Activated CD4-positive, alpha-beta T cell treated with anti-CD3 and anti-CD28 coated beads, Interleukin-2, amount 10 ng/mL, durations not matched to agents 24 days and 14 days (primary cell): ENCODE data around the gene TRIM47. TPM values are rescaled to one million over a fixed set of nuclear protein-coding genes. Genes with fewer than 3 reads are reported as not detected.

Experiments
- DNase-seq: peaks from one replicate; pipeline ENCODE4 v3.0.0; 2022
- H3K27ac Mint-ChIP-seq: one replicate; pipeline ENCODE4 v1.8.0; 2022; ENCODE audit warnings: mild to moderate bottlenecking, mixed read lengths
- H3K27me3 Mint-ChIP-seq: one replicate; pipeline ENCODE4 v1.8.0; 2022; ENCODE audit warnings: mixed read lengths
- H3K36me3 Mint-ChIP-seq: one replicate; pipeline ENCODE4 v1.8.0; 2022; ENCODE audit warnings: low read depth, mild to moderate bottlenecking, mixed read lengths
- H3K4me1 Mint-ChIP-seq: one replicate; pipeline ENCODE4 v1.8.0; 2021; ENCODE audit warnings: mixed read lengths
- H3K4me3 Mint-ChIP-seq: one replicate; pipeline ENCODE4 v1.8.0; 2022; ENCODE audit warnings: mild to moderate bottlenecking, moderate library complexity, mixed read lengths
- H3K9me3 Mint-ChIP-seq: one replicate; pipeline ENCODE4 v1.8.0; 2021; ENCODE audit warnings: mixed read lengths
- intact Hi-C: fragments of 100-400 bp; cut with micrococcal nuclease; formaldehyde crosslinking; loops from one replicate; pipeline ENCODE4 v1.15.1; 2023
- total RNA-seq: library from RNA; stranded (reverse); gene quantifications from 2 replicates; pipeline ENCODE4 v1.2.3, GENCODE V29; 2022

Gene TRIM47
- total RNA-seq, 1 donor from 2014 or later = 25.2 TPM

DNA sequence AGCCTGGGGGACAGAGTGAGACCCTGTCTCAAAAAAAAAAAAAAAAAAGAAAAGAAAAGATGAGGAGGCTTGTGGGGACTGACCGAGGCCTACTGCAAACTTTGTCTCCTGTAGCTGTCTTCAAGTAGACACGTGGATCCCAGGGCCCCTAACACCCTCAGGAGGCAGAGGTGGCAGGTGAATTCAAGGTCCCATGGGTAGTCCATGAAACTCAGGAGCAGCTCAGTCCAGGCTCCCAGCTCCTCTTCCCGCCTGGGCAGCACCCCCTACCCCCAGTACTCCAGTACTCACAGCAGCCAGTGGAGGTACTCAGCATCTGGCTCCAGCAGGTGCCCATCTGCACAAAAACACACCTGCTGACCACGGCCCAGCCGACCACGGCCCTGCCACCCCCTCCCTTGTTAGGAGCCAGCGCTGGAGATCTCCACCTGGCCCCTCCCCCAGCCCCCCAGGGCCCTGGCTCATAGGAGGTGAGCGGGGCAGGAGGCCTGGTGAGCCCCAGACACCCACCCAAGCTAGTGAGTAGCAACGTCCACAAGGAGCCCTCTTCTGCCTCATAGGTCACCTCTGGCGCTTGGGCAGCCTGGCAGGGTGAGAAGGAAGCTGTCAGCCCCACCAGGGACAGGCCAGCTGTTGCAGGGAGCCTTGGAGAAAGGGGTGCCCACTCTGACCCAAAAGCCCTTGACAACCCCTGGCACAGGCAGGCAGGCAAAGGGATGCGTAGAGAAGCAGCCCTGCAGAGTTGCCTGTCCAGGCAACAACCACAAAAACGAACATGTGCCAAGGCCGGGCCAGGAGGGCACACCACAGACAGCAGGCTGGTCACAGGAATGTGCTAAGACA, 22.5 kb upstream of the TRIM47 start:
- intact Hi-C loops = loop anchor here (10.0 kb wide), 2 partner anchors 174 to 204 kb away; partner anchors contain the start of genes EXOC7, GALR2, SRP68 and ZACN
- Mint-ChIP-seq H3K27ac (no peak overlapping the region), H3K9me3 (no peaks in the 10 kb centered on the region), H3K4me3 (no peak overlapping the region), H3K4me1 (peaks cover 11% of the 10 kb centered on the region), H3K27me3 (no peaks in the 10 kb centered on the region), H3K36me3 (peaks cover 25% of the 10 kb centered on the region)
- DNase-seq = peak; percentile 53

- peaks cover 33% of the 10 kb centered on the region for H3K36me3 Mint-ChIP-seq
- H3K27me3 Mint-ChIP-seq = no peaks in the 10 kb centered on the region
- H3K4me1 Mint-ChIP-seq = peaks cover 17% of the 10 kb centered on the region
- no peaks in the 10 kb centered on the region for H3K9me3 Mint-ChIP-seq
- intact Hi-C loops = loop anchor here (5.0 to 10.0 kb wide), 3 partner anchors 123 to 205 kb away; partner anchors contain the start of genes EXOC7, GALR2, SRP68 and ZACN
- H3K27ac Mint-ChIP-seq = no peak overlapping the region
- no peak overlapping the region for H3K4me3 Mint-ChIP-seq
- DNase-seq = no peak
These were observed 21.5 kb upstream of the TRIM47 start for GRCh38 chr17:75899767-75900468.

DNA sequence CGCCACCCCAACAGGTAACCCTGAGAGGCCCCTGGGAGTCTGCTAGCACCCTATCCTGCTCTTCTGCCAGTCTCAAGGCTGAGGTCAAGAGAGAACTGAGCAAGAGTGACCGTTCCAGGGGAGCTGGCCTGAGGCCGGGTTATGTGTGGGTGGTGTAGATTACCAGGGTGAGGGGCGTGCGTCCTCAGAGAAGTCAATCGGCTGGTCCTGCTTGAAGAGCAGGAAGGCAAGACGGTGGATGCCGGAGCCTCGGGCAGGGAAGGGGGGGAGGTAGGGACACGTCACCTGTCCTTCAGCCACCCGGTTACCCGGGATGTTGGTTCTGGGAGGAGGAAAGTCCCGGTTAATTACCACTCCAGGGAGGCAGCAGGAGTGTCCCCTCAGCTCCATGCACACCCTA, 21.0 kb upstream of the TRIM47 start:
- no peak for DNase-seq
- Mint-ChIP-seq H3K27ac (no peak overlapping the region), H3K4me1 (peaks cover 18% of the 10 kb centered on the region), H3K4me3 (no peak overlapping the region), H3K36me3 (peaks cover 31% of the 10 kb centered on the region), H3K9me3 (no peaks in the 10 kb centered on the region), H3K27me3 (no peaks in the 10 kb centered on the region)
- intact Hi-C loops = loop anchor here (5.0 kb wide), 1 partner anchor 122 kb away; a partner anchor contains a TSS

GRCh38 chr17:75898791-75899190, 20.4 kb upstream of the TRIM47 start:
- no peak for DNase-seq
- Mint-ChIP-seq H3K4me1 (peaks cover 20% of the 10 kb centered on the region), H3K27me3 (no peaks in the 10 kb centered on the region), H3K9me3 (no peaks in the 10 kb centered on the region), H3K36me3 (peaks cover 34% of the 10 kb centered on the region), H3K27ac (no peak overlapping the region), H3K4me3 (no peak overlapping the region)
- intact Hi-C loops = loop anchor here (5.0 kb wide), 1 partner anchor 121 kb away; a partner anchor contains a TSS

GRCh38 chr17:75898065-75898464, 19.7 kb upstream of the TRIM47 start:
- Mint-ChIP-seq H3K27me3 (no peaks in the 10 kb centered on the region), H3K4me3 (peak overlapping the region; percentile 72), H3K36me3 (peaks cover 35% of the 10 kb centered on the region), H3K9me3 (no peaks in the 10 kb centered on the region), H3K4me1 (peaks cover 22% of the 10 kb centered on the region), H3K27ac (peak overlapping the region; percentile 25)
- intact Hi-C loops = loop anchor here (5.0 kb wide), 1 partner anchor 121 kb away; a partner anchor contains a TSS
- DNase-seq = no peak

DNA sequence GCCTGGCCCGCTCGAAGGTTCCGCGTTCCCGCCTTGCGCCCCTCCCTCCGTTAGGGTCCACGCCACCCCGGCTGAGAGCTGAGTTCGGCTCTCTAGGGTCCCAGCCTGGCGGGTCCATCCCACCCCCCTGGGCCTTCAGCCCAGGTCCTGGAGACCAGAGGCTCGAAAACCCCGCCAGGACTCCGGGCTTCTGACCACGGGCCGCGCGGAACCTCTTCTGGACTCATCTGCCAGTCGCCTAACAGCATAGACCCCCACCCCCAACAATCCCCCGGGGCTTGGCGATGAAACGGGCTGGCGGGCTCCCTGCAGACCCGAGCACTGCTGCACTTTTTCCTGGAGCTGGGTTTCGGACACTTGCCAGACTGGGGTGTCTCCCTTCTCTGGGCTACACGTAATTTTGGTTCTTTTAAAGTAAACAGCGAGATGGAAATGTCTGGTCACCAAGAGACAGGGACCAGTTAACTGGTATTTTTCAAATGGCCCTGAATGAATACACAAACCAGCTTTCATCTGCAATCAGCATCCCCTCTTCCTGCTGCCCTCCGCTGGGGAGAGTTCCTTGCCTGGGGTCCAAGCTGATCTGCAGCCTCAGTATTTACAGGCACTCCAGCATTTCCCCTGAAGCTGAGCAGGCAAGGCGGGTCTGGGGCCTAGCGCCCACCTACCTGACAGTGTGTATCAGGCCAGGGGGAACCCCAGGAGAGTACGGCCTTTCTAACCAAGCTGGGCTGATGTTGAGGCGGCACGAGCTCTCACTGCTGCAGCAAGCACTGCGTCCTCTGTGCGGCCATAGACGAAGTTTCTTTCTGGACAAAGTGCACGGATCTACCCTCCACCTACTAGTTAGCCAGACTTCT, 19.0 kb upstream of the TRIM47 start:
- peaks cover 22% of the 10 kb centered on the region for H3K4me1 Mint-ChIP-seq
- H3K36me3 Mint-ChIP-seq = peaks cover 35% of the 10 kb centered on the region
- peak overlapping the region; percentile 72 for H3K4me3 Mint-ChIP-seq

GRCh38 chr17:75896415-75897159, 18.2 kb upstream of the TRIM47 start, which contains the start of gene TRIM65:
TSS of gene TRIM65 (minus strand) at chr17:75896951. CDS start at chr17:75896937, 14 bp downstream.
- peaks cover 22% of the 10 kb centered on the region for H3K4me1 Mint-ChIP-seq
- H3K4me3 Mint-ChIP-seq = peak within 1 kb of the TSS; percentile 94
- H3K27me3 Mint-ChIP-seq = no peaks in the 10 kb centered on the region
- peak within 1 kb of the TSS; percentile 89 for H3K27ac Mint-ChIP-seq
- peak; percentile 94 for DNase-seq
- H3K36me3 Mint-ChIP-seq = peaks cover 31% of the 10 kb centered on the region
- intact Hi-C loops = loop anchor here (1.0 to 5.0 kb wide), 3 partner anchors 9 to 119 kb away; a partner anchor contains a TSS
- H3K9me3 Mint-ChIP-seq = no peaks in the 10 kb centered on the region

More for the DNA sequence above, 19.0 kb upstream of the TRIM47 start:
- H3K27me3 Mint-ChIP-seq = no peaks in the 10 kb centered on the region
- no peaks in the 10 kb centered on the region for H3K9me3 Mint-ChIP-seq
- intact Hi-C loops = loop anchor here (2.0 to 5.0 kb wide), 2 partner anchors 21 to 120 kb away; a partner anchor contains a TSS
- peak overlapping the region; percentile 79 for H3K27ac Mint-ChIP-seq
- no peak for DNase-seq

DNA sequence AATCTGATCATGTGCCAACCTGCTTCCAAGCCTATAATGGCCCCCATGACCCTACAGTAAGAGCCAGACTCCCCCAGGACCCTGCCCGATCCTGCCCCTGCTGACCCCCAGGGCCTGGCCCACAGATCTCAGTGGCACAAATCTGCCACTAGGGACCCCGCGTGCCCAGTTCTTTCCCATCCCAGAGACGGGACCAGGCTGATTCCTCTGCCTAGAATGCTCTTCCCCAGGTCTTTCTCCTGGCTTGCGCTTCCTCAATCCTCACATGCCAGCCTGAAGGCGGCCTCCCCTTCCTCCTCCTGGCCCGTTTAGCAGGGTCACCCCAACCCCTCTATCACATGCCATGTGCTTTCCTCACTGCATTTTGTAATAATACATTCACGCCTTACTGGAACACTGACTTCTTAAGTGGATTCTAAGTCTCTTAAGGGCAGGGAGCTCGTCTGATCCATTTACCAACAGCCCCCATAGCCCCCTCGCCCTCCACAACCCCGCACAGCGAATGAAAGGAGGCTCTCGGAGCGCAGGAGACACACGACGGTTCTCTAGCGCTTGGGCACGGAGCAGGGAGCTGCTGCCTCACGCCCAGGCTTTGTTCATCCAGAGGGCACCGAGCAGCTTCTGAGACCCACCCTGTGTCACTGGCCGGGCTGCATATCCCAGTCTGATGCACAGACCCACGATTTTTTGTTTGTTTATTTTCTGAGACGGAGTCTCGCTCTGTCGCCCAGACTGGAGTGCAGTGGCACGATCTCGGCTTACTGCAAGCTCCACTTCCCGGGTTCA, 17.2 kb upstream of the TRIM47 start:
- intact Hi-C loops = loop anchor here (1.0 to 5.0 kb wide), 3 partner anchors 10 to 118 kb away; a partner anchor contains a TSS
- peaks cover 28% of the 10 kb centered on the region for H3K36me3 Mint-ChIP-seq
- no peaks in the 10 kb centered on the region for H3K27me3 Mint-ChIP-seq
- peaks cover 22% of the 10 kb centered on the region for H3K4me1 Mint-ChIP-seq
- no peaks in the 10 kb centered on the region for H3K9me3 Mint-ChIP-seq
- H3K4me3 Mint-ChIP-seq = peak overlapping the region; percentile 94
- no peak for DNase-seq
- H3K27ac Mint-ChIP-seq = peak overlapping the region; percentile 89

DNA sequence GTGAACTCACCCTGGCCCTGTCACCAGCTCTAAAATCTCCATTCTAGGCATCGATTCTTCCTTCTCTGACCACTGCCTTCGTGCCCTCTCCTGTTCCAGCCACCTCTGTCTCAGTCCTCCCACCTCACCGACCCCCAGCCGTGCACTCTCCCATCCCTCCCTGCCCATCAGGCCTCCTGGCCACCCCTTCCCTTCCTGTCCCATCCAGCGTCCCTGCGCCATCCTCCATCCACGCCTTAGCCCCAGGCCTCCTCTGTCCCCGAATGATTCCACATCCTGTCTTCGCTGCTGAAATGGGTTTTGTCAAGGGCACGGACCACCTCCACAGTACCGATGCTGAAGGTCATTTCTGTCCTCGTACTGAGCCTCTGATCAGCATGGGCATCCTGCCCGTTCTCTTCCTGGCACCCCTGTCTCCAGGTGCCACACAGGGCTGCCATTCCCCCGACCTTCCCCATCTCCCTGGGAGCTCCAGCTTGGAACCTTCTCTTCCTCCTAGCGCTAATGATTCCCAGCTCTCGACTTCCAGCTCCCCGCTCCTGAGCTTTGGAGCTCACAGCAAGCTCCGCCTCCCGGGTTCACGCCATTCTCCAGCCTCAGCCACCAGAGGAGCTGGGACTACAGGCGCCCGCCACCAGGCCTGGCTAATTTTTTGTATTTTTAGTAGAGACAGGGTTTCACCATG, 15.8 kb upstream of the TRIM47 start:
- no peaks in the 10 kb centered on the region for H3K9me3 Mint-ChIP-seq
- H3K27me3 Mint-ChIP-seq = no peaks in the 10 kb centered on the region
- H3K4me1 Mint-ChIP-seq = peaks cover 26% of the 10 kb centered on the region
- peak overlapping the region; percentile 79 for H3K27ac Mint-ChIP-seq
- peaks cover 29% of the 10 kb centered on the region for H3K36me3 Mint-ChIP-seq
- intact Hi-C loops = no loop called here
- peak overlapping the region; percentile 64 for H3K4me3 Mint-ChIP-seq
- DNase-seq = no peak

GRCh38 chr17:75893305-75894048, 15.1 kb upstream of the TRIM47 start:
- Mint-ChIP-seq H3K4me3 (peak overlapping the region; percentile 64), H3K9me3 (no peaks in the 10 kb centered on the region), H3K27me3 (no peaks in the 10 kb centered on the region), H3K36me3 (peaks cover 26% of the 10 kb centered on the region), H3K27ac (peak overlapping the region; percentile 79), H3K4me1 (peaks cover 26% of the 10 kb centered on the region)
- DNase-seq = no peak
- intact Hi-C loops = no loop called here

GRCh38 chr17:75892556-75893224, 14.3 kb upstream of the TRIM47 start:
- Mint-ChIP-seq H3K9me3 (no peaks in the 10 kb centered on the region), H3K4me1 (peaks cover 26% of the 10 kb centered on the region)

More at GRCh38 chr17:75892556-75893224, 14.3 kb upstream of the TRIM47 start:
- H3K36me3 Mint-ChIP-seq = peaks cover 24% of the 10 kb centered on the region
- H3K27me3 Mint-ChIP-seq = no peaks in the 10 kb centered on the region
- no peak for DNase-seq
- intact Hi-C loops = no loop called here
- H3K4me3 Mint-ChIP-seq = no peak overlapping the region
- no peak overlapping the region for H3K27ac Mint-ChIP-seq
